Muscle layer of colon (tissue), 2 donors: Measurements from ENCODE around the gene MTCH1.

Source experiments
- H3K27ac ChIP-seq: one replicate; pipeline ENCODE4 v1.7.0; 2013; ENCODE audit warnings: low read depth, mild to moderate bottlenecking, low read length, moderate library complexity
- H3K27me3 ChIP-seq, 2 donors: one replicate each; pipeline ENCODE4 v1.7.0; 2013; ENCODE audit warnings: low read length in 2 of 2, mild to moderate bottlenecking in 2 of 2; ENCODE audit not compliant: insufficient read depth in 2 of 2, control insufficient read depth in 1 of 2
- H3K36me3 ChIP-seq: one replicate; pipeline ENCODE4 v1.7.0; 2013; ENCODE audit warnings: mild to moderate bottlenecking, low read length; ENCODE audit not compliant: insufficient read depth
- H3K4me1 ChIP-seq: one replicate; pipeline ENCODE4 v1.7.0; 2013; ENCODE audit warnings: mild to moderate bottlenecking, low read length; ENCODE audit not compliant: insufficient read depth
- H3K4me3 ChIP-seq, 2 donors: one replicate each; pipeline ENCODE4 v1.7.0; 2013; ENCODE audit warnings: low read length in 2 of 2, low read depth in 1 of 2, mild to moderate bottlenecking in 1 of 2, moderate library complexity in 1 of 2
- H3K9ac ChIP-seq: one replicate; pipeline ENCODE4 v1.7.0; 2013; ENCODE audit warnings: low read length
- H3K9me3 ChIP-seq: one replicate; pipeline ENCODE4 v1.7.0; 2013; ENCODE audit warnings: mild to moderate bottlenecking, low read length
- donor health status: abdominal sarcoma.
- donor health status: Adenocarcinoma of cecum.

The MTCH1 gene

DNA sequence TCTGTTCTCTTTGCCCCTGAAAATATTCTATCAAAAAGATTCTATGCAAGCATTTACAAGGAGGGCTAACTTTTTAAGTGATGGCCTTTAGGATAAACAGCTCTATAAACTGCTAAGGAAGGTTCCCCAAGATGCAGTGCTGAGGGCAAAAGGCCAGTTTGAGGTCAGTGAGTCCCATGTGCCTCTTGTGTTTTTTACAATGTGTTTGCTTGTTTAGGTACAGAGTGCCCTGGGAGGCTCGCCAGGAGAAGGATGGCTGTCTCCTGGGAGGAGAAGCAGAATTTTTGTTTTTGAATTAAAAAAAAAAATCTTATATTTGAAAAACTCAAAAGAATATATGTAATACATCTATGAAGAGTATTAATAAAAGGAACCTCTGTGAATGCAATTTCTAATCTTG, 12.8 kb downstream of the MTCH1 start:
- H3K4me3 ChIP-seq = no peak overlapping the region
- no peaks in the 10 kb centered on the region for H3K27me3 ChIP-seq
- no peaks in the 10 kb centered on the region for H3K4me1 ChIP-seq
- no peaks in the 10 kb centered on the region for H3K9me3 ChIP-seq
- no peak overlapping the region for H3K27ac ChIP-seq
- no peak overlapping the region for H3K9ac ChIP-seq
- H3K36me3 ChIP-seq = peaks cover 99% of the 10 kb centered on the region

DNA sequence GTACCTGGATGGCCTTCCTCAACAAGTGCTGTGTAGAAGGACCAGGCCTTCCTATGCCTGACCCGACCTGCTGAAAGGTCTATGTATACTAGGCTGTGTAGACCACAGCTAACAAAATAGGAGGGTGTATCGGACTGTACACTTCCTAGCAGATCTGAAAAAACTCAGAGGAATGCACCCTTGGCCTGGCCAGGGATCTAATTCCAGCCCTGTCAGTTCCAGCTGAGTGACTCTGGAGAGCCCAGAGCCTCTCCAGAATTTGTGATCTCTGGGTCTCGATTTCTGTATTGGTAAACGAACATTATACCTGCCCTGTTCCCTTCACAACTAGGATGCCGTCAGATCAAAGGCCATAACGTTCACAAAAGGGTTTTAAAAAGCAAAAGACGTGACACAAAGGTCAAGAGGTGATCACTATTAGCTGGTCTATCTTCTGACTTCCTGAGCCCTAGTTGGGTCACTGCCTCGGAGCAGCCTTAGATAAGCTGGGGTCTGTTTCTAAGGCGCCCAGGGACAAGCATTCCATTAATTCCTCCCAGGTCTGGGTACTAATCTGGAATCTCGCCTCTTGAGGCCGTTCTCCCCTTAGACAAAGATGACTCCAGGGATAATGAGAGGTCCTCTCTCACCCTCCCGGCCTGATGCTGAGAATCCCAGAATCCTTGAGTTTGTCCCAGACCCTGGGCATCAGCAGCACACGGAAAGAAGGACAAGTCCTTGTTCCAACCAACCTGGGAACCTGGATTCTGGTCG, 13.9 kb downstream of the MTCH1 start:
- Histone ChIP-seq H3K36me3 (peaks cover 99% of the 10 kb centered on the region), H3K4me1 (no peaks in the 10 kb centered on the region), H3K9ac (no peak overlapping the region), H3K4me3 (no peak overlapping the region), H3K27ac (no peak overlapping the region), H3K9me3 (no peaks in the 10 kb centered on the region), H3K27me3 (no peaks in the 10 kb centered on the region)

- Histone ChIP-seq H3K4me3 (no peak overlapping the region), H3K27ac (no peak overlapping the region), H3K4me1 (no peaks in the 10 kb centered on the region), H3K9me3 (no peaks in the 10 kb centered on the region), H3K36me3 (peaks cover 91% of the 10 kb centered on the region), H3K27me3 (no peaks in the 10 kb centered on the region), H3K9ac (no peak overlapping the region)
These were observed 14.8 kb downstream of the MTCH1 start for GRCh38 chr6:36970892-36971842.

DNA sequence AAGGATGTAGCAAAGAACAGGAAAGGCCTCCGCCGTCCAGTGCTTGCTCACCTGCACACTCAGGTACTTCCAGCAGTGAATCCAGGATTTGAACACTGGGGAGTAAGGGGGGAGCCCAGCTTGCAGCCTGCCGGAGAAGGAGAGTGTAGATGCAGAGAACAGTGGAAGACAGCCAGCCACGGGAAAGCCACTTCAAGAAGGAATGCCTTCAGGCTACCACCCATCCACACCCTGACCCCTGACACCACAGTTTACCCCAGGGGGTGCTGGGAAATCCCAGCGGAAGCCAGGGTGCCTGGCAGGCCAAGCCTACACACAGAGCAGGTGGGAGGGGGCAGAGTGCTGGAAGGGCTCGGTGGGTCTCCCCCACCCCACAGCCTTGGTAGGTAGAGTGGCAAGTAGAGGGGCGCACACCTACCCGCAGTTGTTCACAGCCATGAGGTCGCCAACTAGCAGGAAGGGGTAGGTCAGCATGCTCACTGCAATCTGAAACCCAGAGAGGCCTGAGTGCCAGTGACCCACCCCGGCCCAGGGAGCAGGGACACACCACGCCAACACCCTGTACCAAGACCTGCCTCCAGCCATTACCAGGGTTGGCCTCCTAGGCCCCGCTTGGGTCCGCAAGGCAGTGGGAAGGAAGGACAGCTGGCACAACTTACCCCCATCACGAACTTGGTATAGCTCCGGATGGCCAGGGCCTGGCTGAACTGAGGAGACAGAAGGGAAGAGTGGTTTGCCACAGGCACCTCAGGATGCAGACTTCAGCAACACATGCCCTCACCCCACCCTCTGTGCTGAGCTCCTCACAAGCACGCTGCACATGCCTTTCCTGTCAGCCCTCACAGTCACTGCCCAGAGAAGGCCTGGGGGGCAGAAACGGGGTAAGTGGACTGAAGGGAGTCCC, 15.8 kb downstream of the MTCH1 start:
- Histone ChIP-seq H3K27ac (no peak overlapping the region), H3K9ac (no peak overlapping the region)

DNA sequence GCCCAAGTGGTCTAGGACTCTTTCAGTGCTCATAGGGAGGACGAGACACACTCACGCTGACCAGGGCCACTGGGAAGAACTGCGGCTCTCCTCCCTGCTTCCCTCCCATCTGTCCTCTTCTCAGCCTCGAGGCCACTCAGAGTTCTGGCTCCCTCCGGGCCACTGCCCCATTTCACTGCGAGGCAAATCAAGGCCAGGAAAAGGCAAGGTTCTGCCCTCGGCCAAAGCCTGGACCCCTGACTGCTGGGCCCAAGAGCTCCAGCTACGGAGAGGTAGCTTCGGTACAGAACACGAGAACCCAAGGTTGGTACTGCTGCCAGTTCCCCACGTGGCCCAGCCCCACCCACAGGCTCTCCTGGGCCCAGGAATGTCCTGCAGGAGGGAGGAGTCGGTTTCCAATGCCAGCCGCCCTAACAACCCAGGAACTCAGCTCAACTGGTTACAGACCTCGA, 16.7 kb downstream of the MTCH1 start:
- Histone ChIP-seq H3K27ac (no peak overlapping the region), H3K4me1 (peaks cover under 1% of the 10 kb centered on the region), H3K36me3 (peaks cover 72% of the 10 kb centered on the region)

More for the DNA sequence above, 15.8 kb downstream of the MTCH1 start:
- Histone ChIP-seq H3K9me3 (no peaks in the 10 kb centered on the region), H3K27me3 (no peaks in the 10 kb centered on the region), H3K4me1 (no peaks in the 10 kb centered on the region), H3K4me3 (no peak overlapping the region), H3K36me3 (peaks cover 82% of the 10 kb centered on the region)

DNA sequence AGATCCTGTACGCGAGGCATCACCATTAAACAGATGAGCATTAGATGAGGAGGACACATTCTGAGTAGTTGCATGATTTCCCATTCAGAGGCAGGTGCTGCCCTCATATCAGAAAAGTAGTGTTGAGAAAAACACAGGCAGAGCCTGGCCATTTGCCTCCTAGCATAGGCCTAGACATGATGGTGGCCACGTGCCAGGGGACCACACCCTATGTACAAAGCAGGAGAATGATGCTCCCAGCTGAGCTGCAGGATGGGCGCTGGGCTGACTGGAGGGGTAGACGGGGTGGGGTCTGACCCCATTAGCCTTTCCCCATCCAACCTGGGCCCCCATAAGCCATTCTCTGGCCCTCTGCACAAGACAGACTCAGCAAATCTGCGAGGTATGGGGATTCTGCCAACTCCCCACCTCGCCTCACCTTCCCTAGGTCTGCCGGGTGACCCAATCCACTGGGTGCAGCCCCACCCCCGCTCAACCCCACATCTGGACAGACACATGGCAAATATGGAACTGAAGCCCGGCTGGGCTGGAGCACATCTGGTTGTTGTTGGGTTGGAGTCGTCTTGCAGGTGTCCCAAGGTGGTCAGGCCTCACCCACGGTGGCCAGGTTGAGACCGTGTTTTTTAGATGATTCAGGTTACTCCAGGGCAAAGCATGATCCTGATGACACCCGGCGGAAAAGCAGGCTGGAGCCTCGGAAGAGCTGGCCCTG, 17.6 kb downstream of the MTCH1 start:
- Histone ChIP-seq H3K27ac (no peak overlapping the region), H3K27me3 (no peaks in the 10 kb centered on the region), H3K9ac (no peak overlapping the region), H3K36me3 (peaks cover 64% of the 10 kb centered on the region), H3K4me3 (no peak overlapping the region), H3K9me3 (no peaks in the 10 kb centered on the region), H3K4me1 (peaks cover 5% of the 10 kb centered on the region)

More for the DNA sequence above, 16.7 kb downstream of the MTCH1 start:
- Histone ChIP-seq H3K9me3 (no peaks in the 10 kb centered on the region), H3K9ac (no peak overlapping the region), H3K27me3 (no peaks in the 10 kb centered on the region), H3K4me3 (no peak overlapping the region)

DNA sequence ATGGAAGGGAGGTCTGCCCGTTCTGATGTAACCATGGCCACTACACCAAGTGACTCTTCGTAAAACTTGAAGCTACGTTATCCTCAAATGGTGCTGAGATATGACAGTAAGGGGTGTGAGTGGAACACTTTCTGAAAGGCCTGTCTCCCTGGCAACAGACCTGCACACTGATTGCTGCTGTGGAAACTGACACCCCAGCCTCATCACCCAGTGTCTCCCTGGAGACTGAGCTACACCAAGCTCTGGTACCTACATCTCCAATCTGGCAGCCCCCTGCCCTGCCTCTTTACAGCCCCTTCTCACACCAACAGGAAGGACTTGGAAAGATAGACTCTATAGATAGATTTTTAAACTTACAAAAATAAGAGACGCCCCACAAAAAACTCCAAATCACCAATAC, 18.2 kb downstream of the MTCH1 start:
- Histone ChIP-seq H3K9me3 (no peaks in the 10 kb centered on the region), H3K27ac (no peak overlapping the region), H3K27me3 (no peaks in the 10 kb centered on the region), H3K4me3 (no peak overlapping the region), H3K9ac (no peak overlapping the region), H3K4me1 (peaks cover 5% of the 10 kb centered on the region), H3K36me3 (peaks cover 58% of the 10 kb centered on the region)

DNA sequence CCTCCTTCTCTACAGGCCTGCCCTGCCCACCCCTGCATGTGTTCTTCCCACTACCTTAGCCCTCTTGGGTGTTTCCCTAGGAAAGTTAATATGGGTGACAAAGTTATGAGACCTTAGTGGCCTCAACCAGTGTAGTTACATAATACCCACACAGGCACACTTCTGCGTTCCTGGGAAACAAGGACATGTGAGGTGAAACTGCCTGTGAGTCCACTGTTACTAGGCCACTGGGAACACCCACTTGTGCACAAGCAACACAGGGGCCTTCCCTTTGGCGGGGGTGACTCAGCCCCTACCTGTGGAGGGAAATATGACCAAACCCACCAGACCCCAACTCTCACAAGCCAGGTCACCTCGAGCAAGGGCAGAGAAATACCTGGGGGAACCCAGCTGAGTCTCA, 18.7 kb downstream of the MTCH1 start:
- Histone ChIP-seq H3K36me3 (peaks cover 54% of the 10 kb centered on the region), H3K4me3 (no peak overlapping the region), H3K9me3 (no peaks in the 10 kb centered on the region), H3K27ac (no peak overlapping the region), H3K4me1 (peaks cover 5% of the 10 kb centered on the region), H3K9ac (no peak overlapping the region), H3K27me3 (no peaks in the 10 kb centered on the region)

DNA sequence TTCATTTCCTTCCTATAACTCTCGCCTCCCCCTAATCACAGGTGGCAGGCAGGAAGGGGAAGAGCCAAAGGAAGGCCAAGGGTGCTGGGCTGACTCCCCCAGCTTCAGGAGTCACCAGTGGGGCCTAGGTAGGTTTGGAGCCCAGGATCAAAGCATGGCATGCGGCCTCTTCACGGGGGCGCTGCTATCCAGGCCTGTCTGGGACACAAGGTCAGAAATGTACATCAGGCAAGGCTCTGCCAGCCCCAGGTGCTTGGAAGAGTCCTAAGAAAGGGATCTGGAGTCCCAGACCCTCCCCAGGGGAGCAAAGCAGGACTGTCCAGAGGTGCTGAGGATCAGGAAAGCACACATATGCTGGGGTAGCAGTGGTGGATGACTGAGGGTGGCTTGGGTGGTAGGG, 21.1 kb downstream of the MTCH1 start:
- Histone ChIP-seq H3K9me3 (no peaks in the 10 kb centered on the region), H3K27me3 (no peaks in the 10 kb centered on the region), H3K9ac (no peak overlapping the region)

GRCh38 chr6:36964349-36964748, 21.6 kb downstream of the MTCH1 start:
- Histone ChIP-seq H3K9ac (no peak overlapping the region), H3K27me3 (no peaks in the 10 kb centered on the region), H3K9me3 (no peaks in the 10 kb centered on the region), H3K36me3 (peaks cover 24% of the 10 kb centered on the region), H3K27ac (no peak overlapping the region), H3K4me3 (no peak overlapping the region), H3K4me1 (peaks cover 5% of the 10 kb centered on the region)

More for the DNA sequence above, 21.1 kb downstream of the MTCH1 start:
- H3K4me1 ChIP-seq = peaks cover 5% of the 10 kb centered on the region
- no peak overlapping the region for H3K27ac ChIP-seq
- H3K36me3 ChIP-seq = peaks cover 30% of the 10 kb centered on the region
- H3K4me3 ChIP-seq = no peak overlapping the region
